HCT116 (cell line): ENCODE results near the gene MICA. TPM values are rescaled to one million over a fixed set of nuclear protein-coding genes. Genes with fewer than 3 reads are reported as not detected.

Experiments
- ATAC-seq: fragments of 200-7000 bp; cut with Tn5 transposase; 2 replicates; pipeline ENCODE4 v1.9.1; 2020; ENCODE audit warnings: mild to moderate bottlenecking, moderate library complexity
- Bru-seq: library from RNA; stranded (reverse); fragments of 400-500 nt; gene quantifications from one replicate; lab custom pipeline; 2021; lab: Mats Ljungman, UMichigan
- BruChase-seq, 2 experiments: library from RNA; stranded (reverse); fragments of 400-500 nt; gene quantifications; one replicate each; lab custom pipeline; 2021; lab: Mats Ljungman, UMichigan
- BruUV-seq: library from RNA; stranded (reverse); fragments of 400-500 nt; replicated peaks from 2 replicates; lab custom pipeline; 2021; lab: Mats Ljungman, UMichigan
- CTCF ChIA-PET: fragments of 300-600 bp; sonication (Branson Sonifier 250); formaldehyde crosslinking; loops from one replicate; lab custom pipeline; 2021; ENCODE audit warnings: antibody characterized with exemption; lab: Charles Lee
- POLR2A ChIA-PET: fragments of 300-600, 350-600 bp; sonication (Branson Sonifier 250); formaldehyde crosslinking; loops from one replicate; lab custom pipeline; 2021; ENCODE audit warnings: antibody characterized with exemption; lab: Charles Lee
- RAD21 ChIA-PET, 2 experiments: fragments of 300-600 bp; sonication (Branson Sonifier 250); formaldehyde crosslinking; loops; one replicate each; lab custom pipeline; 2023; ENCODE audit warnings: low total read pairs in 2 of 2; ENCODE audit not compliant: uncharacterized antibody in 2 of 2, unreplicated experiment in 2 of 2, low non-redundant PET in 1 of 2; lab: Charles Lee
- DNase-seq: peaks from one replicate; pipeline ENCODE4 v3.0.0-alpha.2; 2010; ENCODE audit warnings: low read depth, low spot score
- H2AFZ ChIP-seq: fragments of 200-600 bp; shearing (Covaris generic), sonication (generic); 2 replicates; pipeline ENCODE4 v1.6.1; 2017; ENCODE audit warnings: low read depth, mixed run types, mixed read lengths, antibody characterized with exemption, low read length; ENCODE audit not compliant: poor library complexity, severe bottlenecking
- H3K27ac ChIP-seq: 2 replicates; pipeline ENCODE4 v1.5.1; 2012; ENCODE audit warnings: low read depth, low read length
- H3K27me3 ChIP-seq: fragments of 200-600 bp; sonication (generic); 2 replicates; pipeline ENCODE4 v1.6.1; 2016; ENCODE audit warnings: mixed run types, low read length, mixed read lengths; ENCODE audit not compliant: insufficient read depth
- H3K36me3 ChIP-seq, 2 experiments: fragments of 200-500 bp in 1 of 2; fragments of 200-600 bp in 1 of 2; sonication (Bioruptor generic) in 1 of 2; sonication (generic) in 1 of 2; 2 replicates each; pipeline versions ENCODE4 v1.5.1 to v1.6.1; 2014 to 2016; ENCODE audit warnings: low read length in 2 of 2, inconsistent platforms in 1 of 2, mixed read lengths in 1 of 2, mixed run types in 1 of 2; ENCODE audit not compliant: insufficient read depth in 2 of 2, control insufficient read depth in 1 of 2
- H3K4me1 ChIP-seq, 2 experiments: fragments of 200-600 bp in 1 of 2; sonication (generic) in 1 of 2; 2 replicates each; pipeline versions ENCODE4 v1.5.1 to v1.6.1; 2012 to 2017; ENCODE audit warnings: low read length in 2 of 2, inconsistent platforms in 1 of 2, mild to moderate bottlenecking in 1 of 2, mixed read lengths in 1 of 2, mixed run types in 1 of 2, moderate library complexity in 1 of 2; ENCODE audit not compliant: insufficient read depth in 2 of 2, control insufficient read depth in 1 of 2
- H3K4me2 ChIP-seq: fragments of 200-600 bp; sonication (generic); 2 replicates; pipeline ENCODE4 v1.6.1; 2017; ENCODE audit warnings: mixed run types, low read length, mixed read lengths
- H3K4me3 ChIP-seq, 2 experiments: fragments of 200-600 bp in 1 of 2; sonication (generic) in 1 of 2; replicated peaks in 1 of 2; 2 replicates each; pipeline ENCODE4 v1.5.1; 2011 to 2016; ENCODE audit warnings: low read length in 2 of 2, control low read depth in 1 of 2, low read depth in 1 of 2, mild to moderate bottlenecking in 1 of 2, mixed read lengths in 1 of 2, mixed run types in 1 of 2
- H3K79me2 ChIP-seq: fragments of 200-600 bp; sonication (generic); 2 replicates; pipeline ENCODE4 v1.6.1; 2017; ENCODE audit warnings: mild to moderate bottlenecking, mixed run types, low read length, moderate library complexity, mixed read lengths; ENCODE audit not compliant: insufficient read depth
- H3K9ac ChIP-seq: fragments of 200-600 bp; sonication (generic); 2 replicates; pipeline ENCODE4 v1.6.1; 2016; ENCODE audit warnings: low read length, mixed read lengths
- H3K9me2 ChIP-seq: fragments of 200-600 bp; sonication (generic), shearing (Covaris generic); 2 replicates; pipeline ENCODE4 v1.6.1; 2017; ENCODE audit warnings: mixed run types, mild to moderate bottlenecking, moderate library complexity; ENCODE audit not compliant: insufficient read depth
- H3K9me3 ChIP-seq, 2 experiments: fragments of 200-500 bp in 1 of 2; fragments of 200-600 bp in 1 of 2; sonication (Bioruptor generic) in 1 of 2; sonication (generic) in 1 of 2; 2 replicates each; pipeline ENCODE4 v1.6.1; 2014 to 2017; ENCODE audit warnings: low read length in 2 of 2, mixed read lengths in 2 of 2, inconsistent platforms in 1 of 2, low read depth in 1 of 2, mild to moderate bottlenecking in 1 of 2, mixed run types in 1 of 2, moderate library complexity in 1 of 2; ENCODE audit not compliant: control insufficient read depth in 1 of 2, insufficient read depth in 1 of 2
- H4K20me1 ChIP-seq: fragments of 200-600 bp; sonication (generic), shearing (Covaris generic); 2 replicates; pipeline ENCODE4 v1.6.1; 2017; ENCODE audit warnings: mixed run types, mild to moderate bottlenecking, moderate library complexity; ENCODE audit not compliant: insufficient read depth
- CEBPB ChIP-seq: IDR thresholded peaks from 2 replicates; pipeline ENCODE4 v1.6.1; 2012; ENCODE audit warnings: low read depth
- EZH2phosphoT487 ChIP-seq: fragments of 200-600 bp; IDR thresholded peaks from 2 replicates; pipeline ENCODE4 v1.6.1; 2018; ENCODE audit warnings: antibody characterized with exemption, borderline replicate concordance
- POLR2A ChIP-seq: IDR thresholded peaks from 2 replicates; pipeline ENCODE4 v1.7.0; 2011; ENCODE audit warnings: borderline replicate concordance; ENCODE audit not compliant: insufficient read depth, insufficient read length; ENCODE audit errors: extremely low read depth
- POLR2AphosphoS5 ChIP-seq: IDR thresholded peaks from 2 replicates; pipeline ENCODE4 v1.6.1; 2011; ENCODE audit warnings: mild to moderate bottlenecking, low read depth, low read length, moderate library complexity
- RAD21 ChIP-seq: IDR thresholded peaks from 2 replicates; pipeline ENCODE4 v1.6.1; 2012; ENCODE audit warnings: low read depth, mild to moderate bottlenecking
- SIN3A ChIP-seq: IDR thresholded peaks from 2 replicates; pipeline ENCODE4 v1.6.1; 2012; ENCODE audit warnings: low read depth
- SP1 ChIP-seq: IDR thresholded peaks from 2 replicates; pipeline ENCODE4 v1.6.1; 2012; ENCODE audit warnings: low read depth
- SRF ChIP-seq: IDR thresholded peaks from 2 replicates; pipeline ENCODE4 v1.6.1; 2012; ENCODE audit warnings: low read depth
- ZFX ChIP-seq: fragments of 450-650 bp; IDR thresholded peaks from 2 replicates; pipeline ENCODE4 v1.6.1; 2017
- intact Hi-C: fragments of 100-400 bp; cut with micrococcal nuclease; formaldehyde crosslinking; loops from 2 replicates; pipeline ENCODE4 v1.10.0; 2022
- long read RNA-seq: library from polyadenylated mRNA; unstranded; transcript quantifications from one replicate; pipeline ENCODE4 v2.0.0, GENCODE V29; 2021; ENCODE audit not compliant: unreplicated experiment
- polyA plus RNA-seq: library from polyadenylated mRNA; unstranded; fragments of >200 nt; gene quantifications from 2 replicates; pipeline ENCODE4 v1.2.1, GENCODE V29; 2012; ENCODE audit warnings: missing spikeins
- total RNA-seq: library from RNA; stranded (reverse); gene quantifications from one replicate; pipeline ENCODE4 v1.2.1, GENCODE V29; 2021; ENCODE audit not compliant: unreplicated experiment
- TF ChIP-seq, protein P1 (sequence below): IDR thresholded peaks from 2 replicates; pipeline ENCODE4 v1.6.1; 2012

The MICA gene
- total RNA-seq: 24.1 TPM
- 37.3 and 41.2 TPM in 2 replicates for polyA plus RNA-seq
- Bru-seq, nascent RNA: percentile 75 among the genes with signal in this experiment
- percentile 94 among the genes with signal in this experiment for BruChase-seq, experiment 1, labeled RNA remaining after a 6-hour chase
- percentile 93 among the genes with signal in this experiment for BruChase-seq, experiment 2, labeled RNA remaining after a 2-hour chase
- long read RNA-seq, transcript MICA-209 (6 exons, 1,386 nt): major isoform, 21 of 25 reads
- long read RNA-seq, partial matches to known transcripts: 3 of 25 reads
- long read RNA-seq, other reads (novel, unspliced or antisense): 1 of 25 reads

- H3K9ac ChIP-seq: peak within 1 kb of the TSS; percentile 78
- H3K4me3 ChIP-seq: peak within 1 kb of the TSS; percentile 57 to 94
- peak within 1 kb of the TSS; percentile 93 for H3K27ac ChIP-seq
- BruUV-seq: no TSS peak
- H3K4me1 ChIP-seq: peaks cover 25 to 50% of the 10 kb centered on the region in 2 experiments
- ChIA-PET CTCF (interaction anchor here (1.3 kb wide), 1 partner anchor 39 kb away, joined by 7 read pairs; no protein-coding TSS in a partner anchor), POLR2A (interaction anchor here (0.5 to 0.7 kb wide), 2 partner anchors 59 to 289 kb away, joined by 3 read pairs; partner anchors contain the start of gene PSORS1C1), RAD21 (no interaction called here)
- H4K20me1 ChIP-seq: no peaks in the 10 kb centered on the region
- no peak for TF ChIP-seq CEBPB
- TF ChIP-seq ZFX: peak; percentile 51
- TF ChIP-seq SIN3A: peak; percentile 69
- no peak for TF ChIP-seq SRF
- TF ChIP-seq RAD21: no peak
- peak; percentile 89 for TF ChIP-seq POLR2AphosphoS5
- peak; percentile 26 for TF ChIP-seq POLR2A
- TF ChIP-seq, protein P1, sequence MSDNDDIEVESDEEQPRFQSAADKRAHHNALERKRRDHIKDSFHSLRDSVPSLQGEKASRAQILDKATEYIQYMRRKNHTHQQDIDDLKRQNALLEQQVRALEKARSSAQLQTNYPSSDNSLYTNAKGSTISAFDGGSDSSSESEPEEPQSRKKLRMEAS: peak; percentile 76
- TF ChIP-seq EZH2phosphoT487: no peak
- TF ChIP-seq SP1: peak; percentile 54
- no peaks in the 10 kb centered on the region for H3K36me3 ChIP-seq
- intact Hi-C loops: loop anchor here (5.0 kb wide), 1 partner anchor 259 kb away; the partner anchor contains the start of genes C6orf47 and GPANK1
- H2AFZ ChIP-seq: no peak within 1 kb of the TSS
- H3K27me3 ChIP-seq: no peaks in the 10 kb centered on the region
- no peaks in the 10 kb centered on the region for H3K9me2 ChIP-seq
- H3K9me3 ChIP-seq: no peaks in the 10 kb centered on the region
- H3K4me2 ChIP-seq: peak within 1 kb of the TSS; percentile 73
- DNase-seq (peak; percentile 79), ATAC-seq (peak; percentile 81)
- H3K79me2 ChIP-seq: peaks cover 62% of the 10 kb centered on the region
These were observed at the start of gene MICA for GRCh38 chr6:31403283-31404060. TSS of gene MICA (plus strand) at chr6:31403595. CDS start at chr6:31403633, 38 bp downstream.
